ENCODE results near the gene MVB12B. TPM values are rescaled to one million over a fixed set of nuclear protein-coding genes. Genes with fewer than 3 reads are reported as not detected.

MVB12B gene
- total RNA-seq, 1 experiment from 2014 or later: 5.8 TPM

DNA sequence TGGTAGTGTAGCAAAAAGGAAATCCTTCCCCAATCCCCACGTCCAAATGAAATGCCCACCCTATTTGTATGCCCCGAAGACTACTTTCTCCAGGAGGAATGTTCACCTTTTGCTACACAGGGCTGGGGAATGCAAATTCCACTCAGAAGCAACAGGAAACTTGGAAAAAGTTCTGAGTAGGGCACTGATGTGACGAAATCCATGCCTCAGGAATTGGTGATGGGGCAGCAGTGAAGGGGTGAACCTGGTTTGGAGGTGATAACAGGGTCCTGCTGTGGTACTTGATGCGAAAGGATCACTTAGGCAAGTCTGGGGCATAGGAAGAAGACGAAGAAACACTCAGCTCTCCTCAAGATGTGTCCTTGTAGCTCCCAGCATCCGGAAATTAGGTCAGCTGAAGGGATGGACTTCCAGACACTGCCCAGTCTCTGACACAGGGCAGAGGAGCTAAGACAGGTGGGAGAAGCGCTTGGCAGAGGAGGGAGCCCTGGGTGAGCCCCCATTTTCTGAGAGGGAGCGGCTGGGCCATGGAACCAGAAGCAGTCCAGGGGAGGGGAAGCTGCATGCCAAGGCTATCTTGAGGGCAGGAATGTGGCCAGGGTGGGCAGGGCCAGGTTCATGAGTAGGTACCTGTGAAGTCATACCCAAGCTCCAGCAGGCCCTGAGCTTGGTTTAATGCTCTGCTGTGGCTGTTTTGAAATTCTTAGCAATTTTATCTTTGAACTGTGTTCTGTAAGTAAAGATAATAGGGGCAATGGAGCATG lies 22.2 kb upstream of the MVB12B start:
- Histone ChIP-seq H3K56ac (ENCODE audit: insufficient read length, low read depth, low read length) (no peak overlapping the region), H3K9ac (ENCODE audit: extremely low read depth, insufficient read length, low read length) (no peak overlapping the region), H3K4me1 (ENCODE audit: insufficient read depth, low read length) (no peaks in the 10 kb centered on the region), H3K27ac (ENCODE audit: insufficient read length, low read depth, low read length) (no peak overlapping the region), H4K20me1 (ENCODE audit: control insufficient read depth, insufficient read depth, insufficient read length) (no peaks in the 10 kb centered on the region), H2AK5ac (ENCODE audit: insufficient read length, low read length) (no peak overlapping the region), H3K23ac (ENCODE audit: insufficient read length, low read depth, low read length) (no peak overlapping the region), H2BK20ac (ENCODE audit: low read depth, low read length, poor library complexity, severe bottlenecking) (no peak overlapping the region), H4K8ac (replicated peaks; ENCODE audit: insufficient read length, low read depth, low read length) (no peak overlapping the region), H4K5ac (ENCODE audit: insufficient read length, low read depth, low read length) (no peak overlapping the region), H2BK120ac (ENCODE audit: low read depth, low read length, poor library complexity, severe bottlenecking) (no peak overlapping the region), H3K14ac (ENCODE audit: insufficient read depth, low read length) (no peak overlapping the region), H3K4me2 (ENCODE audit: insufficient read depth, insufficient read length, low read length) (no peak overlapping the region), H3K79me1 (ENCODE audit: insufficient read depth, low read depth, low read length, poor library complexity, severe bottlenecking) (no peaks in the 10 kb centered on the region), H3K27me3 (ENCODE audit: insufficient read depth, low read length) (no peaks in the 10 kb centered on the region), H2BK5ac (ENCODE audit: insufficient read length, low read length) (no peak overlapping the region), H3T11ph (ENCODE audit: low read length) (no peak overlapping the region), H3K4ac (ENCODE audit: low read depth, low read length) (no peak overlapping the region), H4K91ac (ENCODE audit: insufficient read length, low read depth, low read length) (no peak overlapping the region), H2AFZ (ENCODE audit: low read length) (no peak overlapping the region), H3K9me3 (ENCODE audit: control insufficient read depth, low read depth, low read length) (no peaks in the 10 kb centered on the region), H2BK15ac (ENCODE audit: low read depth, low read length) (no peak overlapping the region), H3K79me2 (ENCODE audit: insufficient read depth, low read length) (no peaks in the 10 kb centered on the region), H3K18ac (ENCODE audit: insufficient read length, low read depth, low read length) (no peak overlapping the region), H2BK12ac (ENCODE audit: insufficient read length, low read depth, low read length) (no peak overlapping the region), H3K23me2 (ENCODE audit: insufficient read length, low read depth, low read length, poor library complexity, severe bottlenecking) (no peaks in the 10 kb centered on the region)
- no peak overlapping the region for H3K4me3 Mint-ChIP-seq
- peaks cover 0 to 9% of the 10 kb centered on the region in 2 experiments; a peak in 3 of 4 replicates for H3K4me1 Mint-ChIP-seq
- no CpG with 5 or more reads among the region's 8 CpGs for WGBS (ENCODE audit: extremely low coverage, insufficient read length, low lambda C conversion rate)
- DNase-seq: no peak
- no peaks in the 10 kb centered on the region for H3K36me3 Mint-ChIP-seq (ENCODE audit: insufficient read depth in 1 of 3, low read depth in 3 of 3)
- no peaks in the 10 kb centered on the region for H3K9me3 Mint-ChIP-seq
- no peak overlapping the region; a peak in 1 of 7 replicates for H3K27ac Mint-ChIP-seq
- TF ChIP-seq, protein P1, sequence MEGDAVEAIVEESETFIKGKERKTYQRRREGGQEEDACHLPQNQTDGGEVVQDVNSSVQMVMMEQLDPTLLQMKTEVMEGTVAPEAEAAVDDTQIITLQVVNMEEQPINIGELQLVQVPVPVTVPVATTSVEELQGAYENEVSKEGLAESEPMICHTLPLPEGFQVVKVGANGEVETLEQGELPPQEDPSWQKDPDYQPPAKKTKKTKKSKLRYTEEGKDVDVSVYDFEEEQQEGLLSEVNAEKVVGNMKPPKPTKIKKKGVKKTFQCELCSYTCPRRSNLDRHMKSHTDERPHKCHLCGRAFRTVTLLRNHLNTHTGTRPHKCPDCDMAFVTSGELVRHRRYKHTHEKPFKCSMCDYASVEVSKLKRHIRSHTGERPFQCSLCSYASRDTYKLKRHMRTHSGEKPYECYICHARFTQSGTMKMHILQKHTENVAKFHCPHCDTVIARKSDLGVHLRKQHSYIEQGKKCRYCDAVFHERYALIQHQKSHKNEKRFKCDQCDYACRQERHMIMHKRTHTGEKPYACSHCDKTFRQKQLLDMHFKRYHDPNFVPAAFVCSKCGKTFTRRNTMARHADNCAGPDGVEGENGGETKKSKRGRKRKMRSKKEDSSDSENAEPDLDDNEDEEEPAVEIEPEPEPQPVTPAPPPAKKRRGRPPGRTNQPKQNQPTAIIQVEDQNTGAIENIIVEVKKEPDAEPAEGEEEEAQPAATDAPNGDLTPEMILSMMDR (conservative IDR thresholded peaks at IDR 0.05): no peak
- no peaks in the 10 kb centered on the region; the same call in 1 of the 2 replicates for H3K27me3 Mint-ChIP-seq (ENCODE audit: low read depth)
